Measurements from ENCODE around the gene RBM4.

- TF ChIP-seq EZH2 (IDR thresholded peaks at IDR 0.05; ENCODE audit: borderline replicate concordance, low read depth, low read length, poor library complexity, severe bottlenecking) (no peak), CTCF (conservative IDR thresholded peaks at IDR 0.05; ENCODE audit: low read depth, low read length) (no peak)
Measured at GRCh38 chr11:66687831-66688281, 49.4 kb downstream of the RBM4 start.
